WTC11 (cell line): Measurements from ENCODE around the gene SNRPF.

Experiments used
- ATF3 ChIP-seq: sonication (generic); formaldehyde crosslinking; conservative IDR thresholded peaks from 2 replicates; pipeline ENCODE4 v1.8.1; 2022; ENCODE audit warnings: mild to moderate bottlenecking, missing genetic modification reagents
- CREB1 ChIP-seq: sonication (generic); formaldehyde crosslinking; IDR thresholded peaks from 2 replicates; pipeline ENCODE4 v1.8.0; 2023; ENCODE audit warnings: mild to moderate bottlenecking, missing genetic modification reagents
- SP1 ChIP-seq: sonication (generic); formaldehyde crosslinking; conservative IDR thresholded peaks from 2 replicates; pipeline ENCODE4 v1.8.1; 2022; ENCODE audit warnings: missing genetic modification reagents

GRCh38 chr12:95838125-95838524, 20.6 kb upstream of the SNRPF start:
- no peak for TF ChIP-seq ATF3 (CRISPR knock-in tag)
- no peak for TF ChIP-seq SP1 (CRISPR knock-in tag)
- TF ChIP-seq CREB1, result no peak
